ENCODE measurements around the gene PMS2. TPM values are rescaled to one million over a fixed set of nuclear protein-coding genes. Genes with fewer than 3 reads are reported as not detected.
"Not testable (repeated sequence)": the region's sequence is repeated elsewhere in the genome, so short reads cannot be mapped to it uniquely, and the experiment has no call there.

Gene PMS2
- polyA plus RNA-seq, 4 donors, result 5.4 to 9.2 (median 6.0) TPM

DNA sequence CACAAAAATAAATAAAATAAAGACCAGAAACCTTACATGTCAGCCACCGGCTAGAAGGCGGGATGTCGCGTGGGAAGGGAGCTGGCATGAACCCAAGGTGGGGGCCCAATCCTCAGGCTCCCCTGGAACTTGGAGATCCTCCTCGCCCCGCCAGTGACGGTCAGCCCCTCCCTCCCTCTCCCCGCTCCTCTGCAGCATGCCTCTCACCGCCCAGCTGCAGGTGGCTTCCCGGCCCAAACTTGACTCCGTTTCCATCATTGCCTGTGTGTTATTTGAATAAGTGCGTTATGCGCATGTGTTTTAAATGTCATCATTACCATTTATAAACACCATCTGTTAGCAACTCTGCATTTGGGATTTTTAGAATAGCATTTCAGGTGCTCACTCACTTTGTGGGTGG, 45.6 kb downstream of the PMS2 start:
- H3K9me3 ChIP-seq (ENCODE audit: control insufficient read depth in 2 of 2, insufficient read depth in 1 of 2, low read depth in 1 of 2, low read length in 1 of 2); H3K27me3 ChIP-seq (ENCODE audit: control insufficient read depth in 3 of 3, insufficient read depth in 3 of 3, low read length in 3 of 3); DNase-seq; H3K36me3 ChIP-seq (ENCODE audit: control insufficient read depth in 3 of 3, insufficient read depth in 2 of 3, low read depth in 1 of 3, low read length in 3 of 3); H3K27ac ChIP-seq (ENCODE audit: low read depth in 1 of 3, low read length in 2 of 3); H3K4me3 ChIP-seq (ENCODE audit: low read depth in 1 of 3, low read length in 3 of 3); H3K4me1 ChIP-seq (ENCODE audit: control insufficient read depth in 3 of 3, insufficient read depth in 2 of 3, low read depth in 1 of 3, low read length in 2 of 3); FAIRE-seq: not testable (repeated sequence)
- 57 to 58% methylated on average over 5 to 9 of the region's 13 CpGs; no CpG with 5 or more reads in 1 of the 3 donors for WGBS, 3 donors

DNA sequence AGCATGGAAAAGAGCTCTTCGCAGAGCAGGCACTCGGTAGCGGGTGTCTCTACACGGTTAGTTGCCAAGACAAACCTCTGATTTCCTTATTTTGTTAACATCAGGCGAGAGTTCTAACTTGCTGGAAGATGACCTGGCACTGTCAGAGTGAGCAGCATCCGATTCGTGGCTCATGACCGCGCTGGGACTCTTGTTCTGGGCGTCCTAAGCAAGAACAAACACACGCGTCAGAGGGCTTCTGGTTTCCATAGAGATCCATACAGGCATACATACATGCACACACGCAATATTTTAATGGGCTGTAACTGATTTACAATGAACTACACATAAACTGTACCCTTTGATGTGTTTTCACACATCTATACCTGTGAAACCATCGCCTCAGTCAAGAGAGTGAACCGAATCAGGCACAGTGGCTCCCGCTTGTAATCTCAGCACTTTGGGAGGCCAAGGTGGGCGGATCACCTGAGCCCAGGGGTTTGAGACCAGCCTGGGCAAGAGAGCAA, 73.9 kb downstream of the PMS2 start:
- WGBS, 3 donors, result no CpG with 5 or more reads among the region's 17 CpGs

DNA sequence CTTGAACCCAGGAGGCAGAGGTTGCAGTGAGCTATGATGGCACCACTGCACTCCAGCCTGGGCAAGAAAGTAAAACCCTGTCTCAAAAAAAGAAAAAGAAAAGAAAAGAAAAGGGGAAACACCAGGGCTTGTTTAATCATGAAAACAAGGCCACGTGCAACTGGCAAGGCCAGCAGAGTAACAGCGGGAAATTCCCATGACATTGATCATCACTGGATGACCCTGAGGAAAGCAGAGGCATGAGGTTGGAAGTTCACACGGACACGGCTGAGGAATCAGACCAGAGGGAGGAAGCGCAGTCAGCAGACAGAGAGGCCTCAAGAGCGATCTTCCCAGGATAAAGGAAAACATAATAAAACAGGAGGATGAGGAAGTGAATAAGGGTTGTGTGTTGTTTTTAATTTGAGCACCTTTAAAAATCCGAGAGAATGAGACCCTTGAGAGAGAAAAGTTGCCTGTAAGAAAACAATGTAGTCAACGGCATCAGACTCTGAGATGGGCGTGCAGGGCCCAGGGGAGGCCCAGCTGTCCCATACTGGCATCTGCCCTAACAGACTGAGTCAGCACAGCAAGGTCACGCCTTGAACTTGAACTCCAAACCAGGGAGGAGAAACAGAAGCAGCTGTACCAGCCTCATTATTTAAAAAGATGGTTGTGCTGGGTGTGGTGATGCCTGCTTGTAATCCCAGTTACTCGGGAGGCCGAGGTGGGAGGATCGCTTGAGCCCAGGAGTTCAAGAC, 76.8 kb downstream of the PMS2 start:
- not testable (repeated sequence) for FAIRE-seq; DNase-seq; H3K36me3 ChIP-seq (ENCODE audit: control insufficient read depth in 3 of 3, insufficient read depth in 2 of 3, low read depth in 1 of 3, low read length in 3 of 3); H3K4me1 ChIP-seq (ENCODE audit: control insufficient read depth in 3 of 3, insufficient read depth in 2 of 3, low read depth in 1 of 3, low read length in 2 of 3); H3K27me3 ChIP-seq (ENCODE audit: control insufficient read depth in 3 of 3, insufficient read depth in 3 of 3, low read length in 3 of 3); H3K27ac ChIP-seq (ENCODE audit: low read depth in 1 of 3, low read length in 2 of 3); H3K9me3 ChIP-seq (ENCODE audit: control insufficient read depth in 2 of 2, insufficient read depth in 1 of 2, low read depth in 1 of 2, low read length in 1 of 2); H3K4me3 ChIP-seq (ENCODE audit: low read depth in 1 of 3, low read length in 3 of 3)
- WGBS, 3 donors, result 80 to 89% (median 81%) methylated on average over 4 to 5 of the region's 13 CpGs

More for the DNA sequence above, 73.9 kb downstream of the PMS2 start:
- not testable (repeated sequence) for H3K27me3 ChIP-seq (ENCODE audit: control insufficient read depth in 3 of 3, insufficient read depth in 3 of 3, low read length in 3 of 3); FAIRE-seq; DNase-seq; H3K9me3 ChIP-seq (ENCODE audit: control insufficient read depth in 2 of 2, insufficient read depth in 1 of 2, low read depth in 1 of 2, low read length in 1 of 2); H3K27ac ChIP-seq (ENCODE audit: low read depth in 1 of 3, low read length in 2 of 3); H3K4me1 ChIP-seq (ENCODE audit: control insufficient read depth in 3 of 3, insufficient read depth in 2 of 3, low read depth in 1 of 3, low read length in 2 of 3); H3K36me3 ChIP-seq (ENCODE audit: control insufficient read depth in 3 of 3, insufficient read depth in 2 of 3, low read depth in 1 of 3, low read length in 3 of 3); H3K4me3 ChIP-seq (ENCODE audit: low read depth in 1 of 3, low read length in 3 of 3)

- H3K27me3 ChIP-seq (ENCODE audit: control insufficient read depth in 3 of 3, insufficient read depth in 3 of 3, low read length in 3 of 3); DNase-seq; H3K4me1 ChIP-seq (ENCODE audit: control insufficient read depth in 3 of 3, insufficient read depth in 2 of 3, low read depth in 1 of 3, low read length in 2 of 3); H3K9me3 ChIP-seq (ENCODE audit: control insufficient read depth in 2 of 2, insufficient read depth in 1 of 2, low read depth in 1 of 2, low read length in 1 of 2); FAIRE-seq; H3K4me3 ChIP-seq (ENCODE audit: low read depth in 1 of 3, low read length in 3 of 3); H3K27ac ChIP-seq (ENCODE audit: low read depth in 1 of 3, low read length in 2 of 3); H3K36me3 ChIP-seq (ENCODE audit: control insufficient read depth in 3 of 3, insufficient read depth in 2 of 3, low read depth in 1 of 3, low read length in 3 of 3): not testable (repeated sequence)
- WGBS, 3 donors, result 95 to 97% (median 96%) methylated on average over 13 to 14 of the region's 14 CpGs
Observed at GRCh38 chr7:5931250-5931649, 77.6 kb downstream of the PMS2 start.

GRCh38 chr7:5930290-5930689, 78.6 kb downstream of the PMS2 start:
- no CpG with 5 or more reads among the region's 10 CpGs for WGBS, 3 donors
- not testable (repeated sequence) for DNase-seq; FAIRE-seq; H3K4me3 ChIP-seq (ENCODE audit: low read depth in 1 of 3, low read length in 3 of 3); H3K9me3 ChIP-seq (ENCODE audit: control insufficient read depth in 2 of 2, insufficient read depth in 1 of 2, low read depth in 1 of 2, low read length in 1 of 2); H3K27me3 ChIP-seq (ENCODE audit: control insufficient read depth in 3 of 3, insufficient read depth in 3 of 3, low read length in 3 of 3); H3K4me1 ChIP-seq (ENCODE audit: control insufficient read depth in 3 of 3, insufficient read depth in 2 of 3, low read depth in 1 of 3, low read length in 2 of 3); H3K36me3 ChIP-seq (ENCODE audit: control insufficient read depth in 3 of 3, insufficient read depth in 2 of 3, low read depth in 1 of 3, low read length in 3 of 3); H3K27ac ChIP-seq (ENCODE audit: low read depth in 1 of 3, low read length in 2 of 3)

DNA sequence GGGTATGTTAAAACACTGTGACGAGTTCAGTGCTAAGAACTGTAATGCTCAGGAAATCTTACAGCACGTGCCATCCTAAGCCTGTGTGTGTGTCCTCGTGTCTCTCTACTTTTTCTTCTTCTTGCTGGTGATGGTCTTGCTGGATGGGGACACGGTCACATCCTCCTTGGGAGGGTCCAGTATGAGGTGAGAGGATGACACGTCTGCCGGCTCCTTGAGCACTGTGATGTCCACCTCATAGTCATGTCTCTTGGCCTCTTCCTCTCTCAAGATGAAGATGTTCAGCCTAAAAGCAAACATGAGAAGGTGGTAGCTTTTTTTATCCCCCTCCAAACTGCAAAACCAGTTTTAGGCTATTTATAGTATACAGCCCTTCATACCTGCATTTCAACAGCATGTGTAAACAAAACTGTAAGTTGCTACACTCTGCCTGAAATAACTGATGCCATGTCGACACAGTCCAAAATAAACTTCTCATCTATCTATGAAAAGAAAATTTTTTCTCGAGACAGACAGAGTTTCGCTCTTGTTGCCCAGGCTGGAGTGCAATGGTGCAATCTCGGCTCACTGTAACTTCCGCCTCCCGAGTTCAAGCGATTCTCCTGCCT, 82.5 kb downstream of the PMS2 start:
- WGBS, 3 donors, result 100% methylated on average over 2 of the region's 13 CpGs; no CpG with 5 or more reads in 1 of the 3 donors

GRCh38 chr7:5924630-5925029, 84.2 kb downstream of the PMS2 start:
- 95% methylated on average over 2 of the region's 12 CpGs; no CpG with 5 or more reads in 2 of the 3 donors for WGBS, 3 donors
- DNase-seq, result not testable (repeated sequence)

More for the DNA sequence above, 82.5 kb downstream of the PMS2 start:
- not testable (repeated sequence) for DNase-seq; FAIRE-seq; H3K9me3 ChIP-seq (ENCODE audit: control insufficient read depth in 2 of 2, insufficient read depth in 1 of 2, low read depth in 1 of 2, low read length in 1 of 2); H3K4me1 ChIP-seq (ENCODE audit: control insufficient read depth in 3 of 3, insufficient read depth in 2 of 3, low read depth in 1 of 3, low read length in 2 of 3); H3K27ac ChIP-seq (ENCODE audit: low read depth in 1 of 3, low read length in 2 of 3); H3K4me3 ChIP-seq (ENCODE audit: low read depth in 1 of 3, low read length in 3 of 3); H3K27me3 ChIP-seq (ENCODE audit: control insufficient read depth in 3 of 3, insufficient read depth in 3 of 3, low read length in 3 of 3); H3K36me3 ChIP-seq (ENCODE audit: control insufficient read depth in 3 of 3, insufficient read depth in 2 of 3, low read depth in 1 of 3, low read length in 3 of 3)

GRCh38 chr7:5924180-5924579, 84.7 kb downstream of the PMS2 start:
- not testable (repeated sequence) for H3K27me3 ChIP-seq (ENCODE audit: control insufficient read depth in 3 of 3, insufficient read depth in 3 of 3, low read length in 3 of 3); H3K27ac ChIP-seq (ENCODE audit: low read depth in 1 of 3, low read length in 2 of 3); H3K9me3 ChIP-seq (ENCODE audit: control insufficient read depth in 2 of 2, insufficient read depth in 1 of 2, low read depth in 1 of 2, low read length in 1 of 2); DNase-seq; FAIRE-seq; H3K4me3 ChIP-seq (ENCODE audit: low read depth in 1 of 3, low read length in 3 of 3); H3K36me3 ChIP-seq (ENCODE audit: control insufficient read depth in 3 of 3, insufficient read depth in 2 of 3, low read depth in 1 of 3, low read length in 3 of 3); H3K4me1 ChIP-seq (ENCODE audit: control insufficient read depth in 3 of 3, insufficient read depth in 2 of 3, low read depth in 1 of 3, low read length in 2 of 3)
- 93% methylated on average over 1 of the region's 2 CpGs; no CpG with 5 or more reads in 2 of the 3 donors for WGBS, 3 donors

More at GRCh38 chr7:5924630-5925029, 84.2 kb downstream of the PMS2 start:
- H3K4me1 ChIP-seq (ENCODE audit: control insufficient read depth in 3 of 3, insufficient read depth in 2 of 3, low read depth in 1 of 3, low read length in 2 of 3); H3K27ac ChIP-seq (ENCODE audit: low read depth in 1 of 3, low read length in 2 of 3); H3K9me3 ChIP-seq (ENCODE audit: control insufficient read depth in 2 of 2, insufficient read depth in 1 of 2, low read depth in 1 of 2, low read length in 1 of 2); H3K36me3 ChIP-seq (ENCODE audit: control insufficient read depth in 3 of 3, insufficient read depth in 2 of 3, low read depth in 1 of 3, low read length in 3 of 3); H3K4me3 ChIP-seq (ENCODE audit: low read depth in 1 of 3, low read length in 3 of 3); H3K27me3 ChIP-seq (ENCODE audit: control insufficient read depth in 3 of 3, insufficient read depth in 3 of 3, low read length in 3 of 3); FAIRE-seq: not testable (repeated sequence)
